ENCODE results near the gene RGS3.

RGS3 gene

DNA sequence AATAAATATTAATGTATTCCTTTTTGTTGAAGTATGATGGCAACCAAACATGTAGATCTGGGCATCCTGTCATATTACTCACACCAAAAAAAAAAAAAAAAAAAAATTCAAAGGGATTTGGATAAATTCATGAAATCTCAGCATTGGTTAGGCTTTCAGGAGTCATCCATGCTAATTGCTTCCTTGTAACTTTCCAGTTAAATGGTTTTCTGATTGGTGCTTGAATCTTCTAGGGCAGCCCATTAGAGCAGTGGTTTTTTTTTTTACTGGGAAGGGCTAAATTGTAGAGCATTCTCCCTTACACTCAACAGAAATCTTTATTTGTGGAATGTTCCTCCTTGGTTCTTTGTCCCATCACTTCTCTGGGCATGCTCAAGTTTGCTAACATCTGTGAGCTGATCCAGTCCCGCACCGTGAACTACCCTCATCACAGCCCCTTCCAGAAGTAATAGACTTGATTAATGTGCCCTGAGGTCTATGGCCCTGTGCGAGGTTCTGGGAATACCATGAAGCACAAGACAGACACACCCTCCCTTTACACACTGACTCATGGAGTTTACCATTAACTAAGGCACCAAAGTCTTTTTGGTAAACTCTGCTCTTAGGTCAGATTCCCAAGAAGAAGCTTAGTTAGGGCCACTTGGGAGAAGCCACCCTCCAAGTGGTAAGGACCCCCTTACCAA is 56.0 kb downstream of the RGS3 start:
- ATAC-seq = no peak
- TF ChIP-seq SNAI2 (CRISPR knock-in tag; IDR thresholded peaks at IDR 0.05) = no peak
- no peak for TF ChIP-seq OSR1 (CRISPR knock-in tag; IDR thresholded peaks at IDR 0.05)
- no peak for TF ChIP-seq CSDC2 (CRISPR knock-in tag; IDR thresholded peaks at IDR 0.05)
- TF ChIP-seq ZC3H10 (CRISPR knock-in tag; IDR thresholded peaks at IDR 0.05) = no peak
- no peak for TF ChIP-seq TOX (CRISPR knock-in tag; IDR thresholded peaks at IDR 0.05; ENCODE audit: borderline replicate concordance)
- TF ChIP-seq, protein P1, sequence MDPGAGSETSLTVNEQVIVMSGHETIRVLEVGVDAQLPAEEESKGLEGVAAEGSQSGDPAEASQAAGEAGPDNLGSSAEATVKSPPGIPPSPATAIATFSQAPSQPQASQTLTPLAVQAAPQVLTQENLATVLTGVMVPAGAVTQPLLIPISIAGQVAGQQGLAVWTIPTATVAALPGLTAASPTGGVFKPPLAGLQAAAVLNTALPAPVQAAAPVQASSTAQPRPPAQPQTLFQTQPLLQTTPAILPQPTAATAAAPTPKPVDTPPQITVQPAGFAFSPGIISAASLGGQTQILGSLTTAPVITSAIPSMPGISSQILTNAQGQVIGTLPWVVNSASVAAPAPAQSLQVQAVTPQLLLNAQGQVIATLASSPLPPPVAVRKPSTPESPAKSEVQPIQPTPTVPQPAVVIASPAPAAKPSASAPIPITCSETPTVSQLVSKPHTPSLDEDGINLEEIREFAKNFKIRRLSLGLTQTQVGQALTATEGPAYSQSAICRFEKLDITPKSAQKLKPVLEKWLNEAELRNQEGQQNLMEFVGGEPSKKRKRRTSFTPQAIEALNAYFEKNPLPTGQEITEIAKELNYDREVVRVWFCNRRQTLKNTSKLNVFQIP (CRISPR knock-in tag; IDR thresholded peaks at IDR 0.05; ENCODE audit: borderline replicate concordance, low read depth) = no peak
- no peak for TF ChIP-seq RARB (CRISPR knock-in tag; IDR thresholded peaks at IDR 0.05)
- no peak for TF ChIP-seq BACH2 (CRISPR knock-in tag; IDR thresholded peaks at IDR 0.05; ENCODE audit: borderline replicate concordance)
- no peak for TF ChIP-seq ZNF70 (CRISPR knock-in tag; IDR thresholded peaks at IDR 0.05)
- no peak for TF ChIP-seq CSRNP3 (CRISPR knock-in tag; IDR thresholded peaks at IDR 0.05)
- TF ChIP-seq ZFP3 (CRISPR knock-in tag; IDR thresholded peaks at IDR 0.05) = no peak
- TF ChIP-seq ESRRG (CRISPR knock-in tag; IDR thresholded peaks at IDR 0.05) = no peak
- no peak for TF ChIP-seq ZFP30 (CRISPR knock-in tag; IDR thresholded peaks at IDR 0.05)

GRCh38 chr9:113520109-113520642 is 56.6 kb downstream of the RGS3 start:
- TF ChIP-seq ZNF565 (CRISPR knock-in tag; conservative IDR thresholded peaks at IDR 0.05; ENCODE audit: low read depth) (no peak), SNAI2 (CRISPR knock-in tag; IDR thresholded peaks at IDR 0.05) (no peak), CSRNP3 (CRISPR knock-in tag; IDR thresholded peaks at IDR 0.05) (no peak)
- no peak for ATAC-seq

DNA sequence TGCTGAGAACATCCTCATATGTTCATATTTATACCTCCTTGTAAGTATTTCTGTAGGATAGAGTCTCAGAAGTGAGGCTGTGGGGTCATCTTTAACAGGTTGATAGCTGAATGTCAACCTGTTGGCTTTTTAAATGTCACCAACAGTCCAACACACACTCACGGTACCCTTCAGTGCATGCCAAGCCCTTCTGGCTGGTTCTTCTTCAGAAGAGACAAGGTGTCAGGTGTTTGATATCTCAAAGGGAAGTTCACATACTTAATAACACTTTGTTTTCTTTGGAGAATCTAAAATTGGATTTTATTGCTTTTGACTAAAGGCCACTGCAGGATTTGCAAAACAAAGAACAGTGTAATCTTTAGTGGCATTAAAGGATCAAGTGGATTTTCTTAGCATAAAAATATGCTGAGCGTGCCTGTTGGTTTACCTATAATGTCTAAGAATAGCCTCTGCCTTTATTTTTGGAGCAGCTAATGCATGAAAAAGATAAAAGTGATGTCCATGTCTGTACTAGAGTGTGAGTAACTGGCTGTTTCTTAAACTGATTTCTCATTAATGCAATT is 58.2 kb downstream of the RGS3 start:
- no peak for TF ChIP-seq ZNF565 (CRISPR knock-in tag; conservative IDR thresholded peaks at IDR 0.05; ENCODE audit: low read depth)
- no peak for TF ChIP-seq SNAI2 (CRISPR knock-in tag; IDR thresholded peaks at IDR 0.05)
- TF ChIP-seq TCF4 (CRISPR knock-in tag; IDR thresholded peaks at IDR 0.05; ENCODE audit: borderline replicate concordance) = no peak
- TF ChIP-seq ZFP30 (CRISPR knock-in tag; IDR thresholded peaks at IDR 0.05) = no peak
- no peak for TF ChIP-seq PPARA (CRISPR knock-in tag; IDR thresholded peaks at IDR 0.05; ENCODE audit: borderline replicate concordance)
- TF ChIP-seq GLIS3 (CRISPR knock-in tag; IDR thresholded peaks at IDR 0.05) = no peak
- no peak for TF ChIP-seq OSR1 (CRISPR knock-in tag; IDR thresholded peaks at IDR 0.05)
- no peak for TF ChIP-seq ESRRG (CRISPR knock-in tag; IDR thresholded peaks at IDR 0.05)
- no peak for TF ChIP-seq ZC3H10 (CRISPR knock-in tag; IDR thresholded peaks at IDR 0.05)
- TF ChIP-seq, protein P1 (CRISPR knock-in tag; IDR thresholded peaks at IDR 0.05; ENCODE audit: borderline replicate concordance, low read depth) = no peak
- TF ChIP-seq, protein P2, sequence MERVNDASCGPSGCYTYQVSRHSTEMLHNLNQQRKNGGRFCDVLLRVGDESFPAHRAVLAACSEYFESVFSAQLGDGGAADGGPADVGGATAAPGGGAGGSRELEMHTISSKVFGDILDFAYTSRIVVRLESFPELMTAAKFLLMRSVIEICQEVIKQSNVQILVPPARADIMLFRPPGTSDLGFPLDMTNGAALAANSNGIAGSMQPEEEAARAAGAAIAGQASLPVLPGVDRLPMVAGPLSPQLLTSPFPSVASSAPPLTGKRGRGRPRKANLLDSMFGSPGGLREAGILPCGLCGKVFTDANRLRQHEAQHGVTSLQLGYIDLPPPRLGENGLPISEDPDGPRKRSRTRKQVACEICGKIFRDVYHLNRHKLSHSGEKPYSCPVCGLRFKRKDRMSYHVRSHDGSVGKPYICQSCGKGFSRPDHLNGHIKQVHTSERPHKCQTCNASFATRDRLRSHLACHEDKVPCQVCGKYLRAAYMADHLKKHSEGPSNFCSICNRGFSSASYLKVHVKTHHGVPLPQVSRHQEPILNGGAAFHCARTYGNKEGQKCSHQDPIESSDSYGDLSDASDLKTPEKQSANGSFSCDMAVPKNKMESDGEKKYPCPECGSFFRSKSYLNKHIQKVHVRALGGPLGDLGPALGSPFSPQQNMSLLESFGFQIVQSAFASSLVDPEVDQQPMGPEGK (CRISPR knock-in tag; IDR thresholded peaks at IDR 0.05; ENCODE audit: borderline replicate concordance) = no peak
- TF ChIP-seq ZNF8 (CRISPR knock-in tag; IDR thresholded peaks at IDR 0.05) = no peak
- no peak for TF ChIP-seq TOX (CRISPR knock-in tag; IDR thresholded peaks at IDR 0.05; ENCODE audit: borderline replicate concordance)
- no peak for ATAC-seq
